HEK293 (cell line): ENCODE measurements around the gene BIRC7.
"Not testable (repeated sequence)": the region's sequence is repeated elsewhere in the genome, so short reads cannot be mapped to it uniquely, and the experiment has no call there.

Experiments used
- CTCF ChIA-PET: fragments of 350-600 bp; formaldehyde crosslinking; extraction: SDS; loops from one replicate; lab custom pipeline; 2021; ENCODE audit warnings: antibody characterized with exemption; lab: Yijun Ruan, JAX
- POLR2A ChIA-PET: fragments of 300-600 bp; formaldehyde crosslinking; extraction: SDS; loops from one replicate; lab custom pipeline; 2020; ENCODE audit warnings: antibody characterized with exemption, inconsistent platforms; lab: Yijun Ruan, JAX
- H3K27ac ChIP-seq: fragments of 200-500 bp; sonication (Bioruptor generic); 2 replicates; pipeline ENCODE4 v1.5.1; 2014; ENCODE audit warnings: low read depth, low read length, control low read depth, inconsistent platforms; ENCODE audit errors: extremely low read depth
- H3K36me3 ChIP-seq, 2 experiments: fragments of 200-500 bp in 1 of 2; sonication (Bioruptor generic) in 1 of 2; 1 replicate in 1 of 2; 2 replicates in 1 of 2; pipeline ENCODE4 v1.5.1; 2014 to 2017; ENCODE audit warnings: inconsistent platforms in 2 of 2, low read length in 2 of 2; ENCODE audit not compliant: control insufficient read depth in 2 of 2, insufficient read depth in 1 of 2
- H3K4me1 ChIP-seq: fragments of 200-500 bp; sonication (Bioruptor generic); 2 replicates; pipeline ENCODE4 v1.5.1; 2014; ENCODE audit warnings: mild to moderate bottlenecking, low read length, inconsistent platforms; ENCODE audit not compliant: control insufficient read depth, insufficient read depth
- H3K4me3 ChIP-seq: 2 replicates; pipeline ENCODE4 v1.5.1; 2011; ENCODE audit warnings: low read depth, mild to moderate bottlenecking, control low read depth, low read length, moderate library complexity
- H3K9me3 ChIP-seq: fragments of 200-500 bp; sonication (Bioruptor generic); 2 replicates; pipeline ENCODE4 v1.5.1; 2014; ENCODE audit warnings: low read depth, low read length, inconsistent platforms; ENCODE audit not compliant: control insufficient read depth, insufficient read depth
- MEIS1 ChIP-seq: sonication (generic); formaldehyde crosslinking; IDR thresholded peaks from 2 replicates; pipeline ENCODE4 v1.8.1; 2022; ENCODE audit warnings: missing genetic modification reagents, mild to moderate bottlenecking, borderline replicate concordance
- OVOL3 ChIP-seq: fragments of 450-650 bp; formaldehyde crosslinking; IDR thresholded peaks from 2 replicates; pipeline ENCODE4 v1.5.1; 2016; ENCODE audit warnings: missing biosample characterization, missing genetic modification characterization
- SALL2 ChIP-seq: fragments of 450-650 bp; formaldehyde crosslinking; IDR thresholded peaks from 2 replicates; pipeline ENCODE4 v1.5.0; 2017; ENCODE audit warnings: missing biosample characterization, mild to moderate bottlenecking, missing genetic modification characterization, borderline replicate concordance
- TSHZ1 ChIP-seq: fragments of 450-650 bp; formaldehyde crosslinking; IDR thresholded peaks from 2 replicates; pipeline ENCODE4 v1.5.1; 2016; ENCODE audit warnings: missing biosample characterization, missing genetic modification characterization, borderline replicate concordance
- ZBTB17 ChIP-seq: fragments of 450-650 bp; formaldehyde crosslinking; IDR thresholded peaks from 2 replicates; pipeline ENCODE4 v1.5.1; 2016; ENCODE audit warnings: missing biosample characterization, missing genetic modification characterization
- ZBTB44 ChIP-seq: fragments of 450-650 bp; IDR thresholded peaks from 2 replicates; pipeline ENCODE4 v1.5.1; 2018; ENCODE audit warnings: missing biosample characterization, mild to moderate bottlenecking, missing genetic modification characterization
- ZBTB48 ChIP-seq: fragments of 450-650 bp; formaldehyde crosslinking; IDR thresholded peaks from 2 replicates; pipeline ENCODE4 v1.5.1; 2016; ENCODE audit warnings: missing biosample characterization, missing genetic modification characterization
- ZFP3 ChIP-seq: fragments of 450-650 bp; formaldehyde crosslinking; IDR thresholded peaks from 2 replicates; pipeline ENCODE4 v1.5.1; 2016; ENCODE audit warnings: low read depth, missing biosample characterization, missing genetic modification characterization
- ZNF132 ChIP-seq: fragments of 450-650 bp; formaldehyde crosslinking; IDR thresholded peaks from 2 replicates; pipeline ENCODE4 v1.5.1; 2017; ENCODE audit warnings: missing biosample characterization, missing genetic modification characterization, borderline replicate concordance
- ZNF174 ChIP-seq: fragments of 450-650 bp; formaldehyde crosslinking; IDR thresholded peaks from 2 replicates; pipeline ENCODE4 v1.5.0; 2017; ENCODE audit warnings: missing biosample characterization, mild to moderate bottlenecking, missing genetic modification characterization
- ZNF2 ChIP-seq: fragments of 450-650 bp; formaldehyde crosslinking; IDR thresholded peaks from 2 replicates; pipeline ENCODE4 v1.5.1; 2016; ENCODE audit warnings: missing biosample characterization, missing genetic modification characterization
- ZNF426 ChIP-seq: fragments of 450-650 bp; formaldehyde crosslinking; IDR thresholded peaks from 2 replicates; pipeline ENCODE4 v1.5.1; 2017; ENCODE audit warnings: missing biosample characterization, missing genetic modification characterization, mild to moderate bottlenecking, inconsistent platforms, moderate library complexity
- ZNF48 ChIP-seq: fragments of 450-650 bp; formaldehyde crosslinking; IDR thresholded peaks from 2 replicates; pipeline ENCODE4 v1.5.1; 2016; ENCODE audit warnings: missing biosample characterization, missing genetic modification characterization
- ZNF513 ChIP-seq: fragments of 450-650 bp; IDR thresholded peaks from 2 replicates; pipeline ENCODE4 v1.5.1; 2018; ENCODE audit warnings: missing biosample characterization, missing genetic modification characterization
- ZNF585B ChIP-seq: fragments of 450-650 bp; formaldehyde crosslinking; IDR thresholded peaks from 2 replicates; pipeline ENCODE4 v1.5.1; 2016; ENCODE audit warnings: missing biosample characterization, missing genetic modification characterization
- ZNF701 ChIP-seq: fragments of 450-650 bp; formaldehyde crosslinking; IDR thresholded peaks from 2 replicates; pipeline ENCODE4 v1.5.1; 2016; ENCODE audit warnings: missing biosample characterization, missing genetic modification characterization
- ZNF76 ChIP-seq: fragments of 450-650 bp; formaldehyde crosslinking; IDR thresholded peaks from 2 replicates; pipeline ENCODE4; 2016; ENCODE audit warnings: low read depth, missing biosample characterization, missing genetic modification characterization, borderline replicate concordance
- ZNF785 ChIP-seq: fragments of 450-650 bp; formaldehyde crosslinking; IDR thresholded peaks from 2 replicates; pipeline ENCODE4 v1.5.1; 2016; ENCODE audit warnings: missing biosample characterization, missing genetic modification characterization

BIRC7 gene

GRCh38 chr20:63220696-63221399, 14.9 kb upstream of the BIRC7 start:
- CTCF ChIA-PET = interaction anchor here (0.9 to 1.6 kb wide), 3 partner anchors 10 to 31 kb away, joined by 3 to 5 read pairs (median 3); no protein-coding TSS in a partner anchor
- Histone ChIP-seq H3K36me3 (no peaks in the 10 kb centered on the region), H3K4me1 (peaks cover 4% of the 10 kb centered on the region), H3K9me3 (no peaks in the 10 kb centered on the region), H3K4me3 (no peak overlapping the region), H3K27ac (no peak overlapping the region)
- POLR2A ChIA-PET = no interaction called here
- peak; percentile 56 for TF ChIP-seq ZBTB17
- no peak for TF ChIP-seq OVOL3
- TF ChIP-seq ZNF585B (tag by site-specific recombination) = no peak
- TF ChIP-seq ZNF174 (tag by site-specific recombination) = no peak

GRCh38 chr20:63221400-63222053, 14.2 kb upstream of the BIRC7 start:
- POLR2A ChIA-PET, H3K4me3 ChIP-seq, H3K4me1 ChIP-seq, H3K9me3 ChIP-seq, H3K36me3 ChIP-seq, H3K27ac ChIP-seq: not testable (repeated sequence)
- TF ChIP-seq ZNF76 (tag by site-specific recombination) = peak; percentile 94
- CTCF ChIA-PET = interaction anchor here (0.9 to 1.6 kb wide), 3 partner anchors 10 to 30 kb away, joined by 3 to 5 read pairs (median 3); no protein-coding TSS in a partner anchor

GRCh38 chr20:63222541-63222940, 13.2 kb upstream of the BIRC7 start:
- POLR2A ChIA-PET = interaction anchor here (2.5 kb wide), 1 partner anchor 31 kb away, joined by 6 read pairs; no protein-coding TSS in a partner anchor

More at GRCh38 chr20:63222541-63222940, 13.2 kb upstream of the BIRC7 start:
- no peak overlapping the region for H3K4me3 ChIP-seq
- no peak for TF ChIP-seq SALL2 (tag by site-specific recombination)
- no peak for TF ChIP-seq ZNF48
- no peak for TF ChIP-seq ZBTB48 (tag by site-specific recombination)
- no peak for TF ChIP-seq TSHZ1 (tag by site-specific recombination)
- no peak for TF ChIP-seq ZNF2 (tag by site-specific recombination)
- no peak for TF ChIP-seq ZNF785 (tag by site-specific recombination)
- TF ChIP-seq ZNF132 (tag by site-specific recombination) = no peak
- TF ChIP-seq ZNF513 (tag by site-specific recombination) = no peak
- TF ChIP-seq ZBTB44 (tag by site-specific recombination) = no peak
- TF ChIP-seq ZNF426 = no peak
- no peak for TF ChIP-seq MEIS1 (CRISPR knock-in tag)
- no peak for TF ChIP-seq ZNF701 (tag by site-specific recombination)
- no peak for TF ChIP-seq ZFP3 (tag by site-specific recombination)
- TF ChIP-seq, all 188 proteins: peak for 0
- H3K9me3 ChIP-seq = no peaks in the 10 kb centered on the region
- no peaks in the 10 kb centered on the region for H3K36me3 ChIP-seq
- CTCF ChIA-PET = interaction anchor here (0.7 to 5.4 kb wide), 23 partner anchors 8 to 216 kb away, joined by 3 to 85 read pairs (median 10); partner anchors contain the start of genes ARFGAP1, BHLHE23, BIRC7 and COL20A1
- peaks cover 4% of the 10 kb centered on the region for H3K4me1 ChIP-seq
- no peak overlapping the region for H3K27ac ChIP-seq
